ENCODE data around the gene SIKE1.

- TF ChIP-seq CTCF (optimal IDR thresholded peaks at IDR 0.05 in 1 of 3, IDR thresholded peaks at IDR 0.05 in 1 of 3, conservative IDR thresholded peaks at IDR 0.05 in 1 of 3; ENCODE audit: extremely low read depth in 1 of 3, insufficient read depth in 2 of 3, low read length in 3 of 3) (no peak), EZH2 (IDR thresholded peaks at IDR 0.05; ENCODE audit: low read length) (no peak)
Observed at GRCh38 chr1:114819869-114820268, 39.4 kb upstream of the SIKE1 start.

All from keratinocyte (primary cell).